Body of pancreas (tissue), 4 donors: ENCODE measurements around the gene DDX47.

Experiments
- POLR2A ChIP-seq, 3 donors: fragments of 450-650 bp; IDR thresholded peaks; one replicate each; pipeline ENCODE4 v1.6.1; 2016; ENCODE audit warnings: antibody characterized with exemption in 3 of 3, mild to moderate bottlenecking in 2 of 3
- TF ChIP-seq, protein P1 (sequence below), 7 experiments: fragments of 450-650 bp in 4 of 7; fragments of 200-600 bp in 3 of 7; sonication (generic) in 3 of 7; IDR thresholded peaks; one replicate each; pipeline ENCODE4 v1.5.1; 2016 to 2019; ENCODE audit warnings: antibody characterized with exemption in 7 of 7

DNA sequence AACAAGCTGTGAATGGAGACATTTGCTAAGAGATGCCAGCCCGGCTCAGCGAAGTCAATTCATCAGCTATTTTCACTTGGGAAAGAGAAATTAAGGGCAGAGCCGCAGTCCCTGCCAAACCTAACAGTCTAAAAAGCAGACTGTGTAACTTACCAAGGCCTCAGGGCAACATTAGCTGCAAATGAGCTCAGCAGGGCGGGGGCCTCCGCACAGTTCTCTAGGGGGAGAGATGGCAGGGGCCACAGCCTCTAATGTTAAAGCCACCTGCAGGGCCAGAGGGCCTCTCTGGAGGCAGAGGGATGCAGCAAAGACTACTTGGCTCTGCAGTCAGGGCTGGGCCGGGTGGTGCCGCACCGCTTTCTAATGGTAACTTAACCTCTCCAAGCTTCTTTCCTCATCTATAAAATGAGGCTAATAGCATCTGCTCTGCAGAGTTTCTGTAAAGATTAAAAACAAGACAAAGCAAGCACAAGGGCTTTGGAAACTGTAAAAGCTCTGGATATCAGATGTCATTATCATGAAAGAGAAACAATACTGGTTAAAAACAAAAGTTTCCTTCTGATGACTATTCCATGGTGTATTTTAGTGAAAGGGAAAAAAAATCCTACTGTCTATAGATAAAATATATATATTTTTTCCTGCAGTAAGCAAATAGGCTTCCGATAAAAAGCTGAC, 64.8 kb downstream of the DDX47 start:
- TF ChIP-seq POLR2A (IDR thresholded peaks at IDR 0.05), result no peak
- TF ChIP-seq, protein P1, sequence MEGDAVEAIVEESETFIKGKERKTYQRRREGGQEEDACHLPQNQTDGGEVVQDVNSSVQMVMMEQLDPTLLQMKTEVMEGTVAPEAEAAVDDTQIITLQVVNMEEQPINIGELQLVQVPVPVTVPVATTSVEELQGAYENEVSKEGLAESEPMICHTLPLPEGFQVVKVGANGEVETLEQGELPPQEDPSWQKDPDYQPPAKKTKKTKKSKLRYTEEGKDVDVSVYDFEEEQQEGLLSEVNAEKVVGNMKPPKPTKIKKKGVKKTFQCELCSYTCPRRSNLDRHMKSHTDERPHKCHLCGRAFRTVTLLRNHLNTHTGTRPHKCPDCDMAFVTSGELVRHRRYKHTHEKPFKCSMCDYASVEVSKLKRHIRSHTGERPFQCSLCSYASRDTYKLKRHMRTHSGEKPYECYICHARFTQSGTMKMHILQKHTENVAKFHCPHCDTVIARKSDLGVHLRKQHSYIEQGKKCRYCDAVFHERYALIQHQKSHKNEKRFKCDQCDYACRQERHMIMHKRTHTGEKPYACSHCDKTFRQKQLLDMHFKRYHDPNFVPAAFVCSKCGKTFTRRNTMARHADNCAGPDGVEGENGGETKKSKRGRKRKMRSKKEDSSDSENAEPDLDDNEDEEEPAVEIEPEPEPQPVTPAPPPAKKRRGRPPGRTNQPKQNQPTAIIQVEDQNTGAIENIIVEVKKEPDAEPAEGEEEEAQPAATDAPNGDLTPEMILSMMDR (IDR thresholded peaks at IDR 0.05), result no peak
